HepG2 (cell line): ENCODE measurements around the gene DLST. TPM values are rescaled to one million over a fixed set of nuclear protein-coding genes. Genes with fewer than 3 reads are reported as not detected.

Experiments used
- ATAC-seq: fragments of 200-7000 bp; cut with Tn5 transposase; 3 replicates; pipeline ENCODE4 v1.9.1; 2020; ENCODE audit warnings: mild to moderate bottlenecking, moderate library complexity
- BruUV-seq: library from RNA; stranded (reverse); fragments of 400-500 nt; replicated peaks from 2 replicates; lab custom pipeline; 2021; lab: Mats Ljungman, UMichigan
- CTCF ChIA-PET: fragments of 300-600 bp; formaldehyde crosslinking; extraction: SDS; loops from one replicate; lab custom pipeline; 2021; ENCODE audit warnings: low total read pairs, inconsistent platforms, low intra/inter-chr PET ratio; lab: Yijun Ruan, JAX
- POLR2A ChIA-PET: fragments of 350-600 bp; sonication (Branson Sonifier 250); formaldehyde crosslinking; loops from one replicate; lab custom pipeline; 2020; ENCODE audit warnings: antibody characterized with exemption, inconsistent platforms; lab: Yijun Ruan, JAX
- DNase-seq: peaks from one replicate; pipeline ENCODE4 v3.0.0-alpha.2; 2015; ENCODE audit warnings: low spot score
- FAIRE-seq: peaks from 3 replicates; lab custom pipeline; 2011; peaks lifted over from hg19 to GRCh38; lab: Jason Lieb, UNC
- H2AFZ ChIP-seq: one replicate; pipeline ENCODE4 v1.6.1; 2011; ENCODE audit warnings: low read length, inconsistent platforms
- H3K27ac ChIP-seq: fragments of 300-600 bp; 3 replicates; pipeline ENCODE4 v1.8.0; 2011; ENCODE audit warnings: mixed run types, mild to moderate bottlenecking, mixed read lengths, low read length, inconsistent platforms; ENCODE audit not compliant: insufficient read depth; ENCODE audit errors: extremely low read length
- H3K27me3 ChIP-seq, 2 experiments: fragments of 200-600 bp in 1 of 2; 2 replicates in 1 of 2; 3 replicates in 1 of 2; pipeline versions ENCODE4 v1.6.0 to v1.8.0; 2011; ENCODE audit warnings: low read length in 2 of 2, mild to moderate bottlenecking in 2 of 2, moderate library complexity in 2 of 2, inconsistent platforms in 1 of 2; ENCODE audit not compliant: insufficient read depth in 2 of 2, control insufficient read depth in 1 of 2
- H3K36me3 ChIP-seq, 2 experiments: fragments of 200-600 bp in 1 of 2; replicated peaks in 1 of 2; 2 replicates in 1 of 2; 3 replicates in 1 of 2; pipeline versions ENCODE4 v1.5.1 to v1.8.0; 2011; ENCODE audit warnings: low read length in 2 of 2, inconsistent platforms in 1 of 2; ENCODE audit not compliant: insufficient read depth in 2 of 2, control insufficient read depth in 1 of 2
- H3K4me1 ChIP-seq: 2 replicates; pipeline ENCODE4 v1.5.1; 2012; ENCODE audit warnings: low read length, inconsistent platforms; ENCODE audit not compliant: insufficient read depth
- H3K4me2 ChIP-seq: 2 replicates; pipeline ENCODE4 v1.6.0; 2011; ENCODE audit warnings: low read depth, low read length, inconsistent platforms
- H3K4me3 ChIP-seq, 3 experiments: fragments of 200-600 bp in 1 of 3; sonication (generic), shearing (Covaris generic) in 1 of 3; replicated peaks in 1 of 3; 2 replicates each; pipeline ENCODE4 v1.5.1; 2011 to 2016; ENCODE audit warnings: low read length in 3 of 3, inconsistent platforms in 2 of 3, low read depth in 2 of 3, mild to moderate bottlenecking in 2 of 3, control low read depth in 1 of 3, mixed read lengths in 1 of 3; ENCODE audit not compliant: insufficient read depth in 1 of 3
- H3K79me2 ChIP-seq: one replicate; pipeline ENCODE4 v1.6.1; 2011; ENCODE audit warnings: low read length, inconsistent platforms; ENCODE audit not compliant: insufficient read depth
- H3K9ac ChIP-seq: 2 replicates; pipeline ENCODE4 v1.6.0; 2011; ENCODE audit warnings: mild to moderate bottlenecking, low read depth, low read length, inconsistent platforms; ENCODE audit not compliant: insufficient read depth
- H3K9me3 ChIP-seq: 2 replicates; pipeline ENCODE4 v1.5.1; 2012; ENCODE audit warnings: mild to moderate bottlenecking, low read length
- H4K20me1 ChIP-seq: 2 replicates; pipeline ENCODE4 v1.6.0; 2011; ENCODE audit warnings: inconsistent platforms, mild to moderate bottlenecking, low read length, moderate library complexity; ENCODE audit not compliant: insufficient read depth
- LBX2 ChIP-seq: sonication (generic); formaldehyde crosslinking; IDR thresholded peaks from 2 replicates; pipeline ENCODE4 v1.5.0; 2020; ENCODE audit warnings: missing genetic modification reagents, mild to moderate bottlenecking, borderline replicate concordance
- LRRFIP1 ChIP-seq: sonication (generic); formaldehyde crosslinking; conservative IDR thresholded peaks from 2 replicates; pipeline ENCODE4 v1.4.0; 2020; ENCODE audit warnings: missing genetic modification reagents
- NCOA2 ChIP-seq: sonication (generic); formaldehyde crosslinking; IDR thresholded peaks from 2 replicates; pipeline ENCODE4 v1.8.0; 2022; ENCODE audit warnings: inconsistent platforms
- SRSF9 ChIP-seq: fragments of 200-400 bp; formaldehyde crosslinking; IDR thresholded peaks from 2 replicates; pipeline ENCODE4 v1.6.1; 2018; ENCODE audit warnings: borderline replicate concordance, mild to moderate bottlenecking, low read depth, low read length; ENCODE audit not compliant: insufficient read depth, poor library complexity, severe bottlenecking
- ZNF33B ChIP-seq: sonication (generic); formaldehyde crosslinking; IDR thresholded peaks from 2 replicates; pipeline ENCODE4 v1.5.1; 2020; ENCODE audit warnings: mild to moderate bottlenecking, missing genetic modification reagents
- ZNF800 ChIP-seq: sonication (generic); formaldehyde crosslinking; IDR thresholded peaks from 2 replicates; pipeline ENCODE4 v1.4.0; 2020; ENCODE audit warnings: missing genetic modification reagents
- WGBS: methylation state at CpG from one replicate; pipeline ENCODE4 v1.1.6; 2017; ENCODE audit warnings: low lambda C conversion rate; 5-methylcytosine and 5-hydroxymethylcytosine counted together
- in situ Hi-C: cut with HindIII; loops from 2 replicates; pipeline ENCODE4 v1.10.0; 2017; ENCODE audit warnings: low pct_unique_long_range_greater_than_20kb; ENCODE audit not compliant: extremely low pct_ligation_motif_present
- intact Hi-C: fragments of 100-400 bp; cut with micrococcal nuclease; formaldehyde crosslinking; loops from one replicate; pipeline ENCODE4 v1.10.0; 2022; ENCODE audit not compliant: unreplicated experiment
- polyA plus RNA-seq, 8 experiments: library from polyadenylated mRNA; depleted of rRNA in 3 of 8; stranded (reverse) in 7 of 8; unstranded in 1 of 8; fragments of >200 nt; fragmentation: Illumina TruSeq in 4 of 8; extraction: Trizol in 4 of 8; gene quantifications; 2 replicates each; pipeline versions ENCODE4 v1.2.1 to v1.2.3, GENCODE V29; 2011 to 2016; ENCODE audit warnings: low read depth in 4 of 8, missing spikeins in 1 of 8, mixed read lengths in 1 of 8; ENCODE audit not compliant: insufficient read depth in 1 of 8
- total RNA-seq, 5 experiments: library from RNA; depleted of rRNA; stranded (reverse); fragments of >200 nt; fragmentation: Illumina TruSeq; extraction: Trizol; gene quantifications; 2 replicates each; pipeline ENCODE4 v1.2.3, GENCODE V29; 2016; ENCODE audit warnings: low read depth in 1 of 5

The DLST gene
- total and polyA plus RNA-seq, 2 of the 13 experiments (the other 11 are each of a cell fraction or from before 2014, with no cell fraction given) = 56.5 to 94.3 TPM

- no peak for FAIRE-seq
Observed at GRCh38 chr14:74917646-74918081, 35.9 kb downstream of the DLST start.

More at GRCh38 chr14:74917646-74918081, 35.9 kb downstream of the DLST start:
- Histone ChIP-seq H4K20me1 (no peaks in the 10 kb centered on the region), H3K4me3 (no peak overlapping the region), H2AFZ (no peak overlapping the region), H3K4me1 (peaks cover 11% of the 10 kb centered on the region; the same call in 1 of the 2 replicates), H3K36me3 (no peaks in the 10 kb centered on the region), H3K27me3 (no peaks in the 10 kb centered on the region; a peak in 1 of 5 replicates), H3K9ac (no peak overlapping the region), H3K4me2 (no peak overlapping the region), H3K9me3 (no peaks in the 10 kb centered on the region), H3K79me2 (no peaks in the 10 kb centered on the region), H3K27ac (no peak overlapping the region)
- ATAC-seq (no peak), DNase-seq (no peak)
- intact Hi-C loops = no loop called here
- TF ChIP-seq NCOA2 (CRISPR knock-in tag) (no peak), ZNF33B (CRISPR knock-in tag) (no peak), SRSF9 (no peak), LRRFIP1 (CRISPR knock-in tag) (no peak), ZNF800 (CRISPR knock-in tag) (no peak), LBX2 (CRISPR knock-in tag) (no peak)
- in situ Hi-C loops = no loop called here
- 91% methylated on average over 12 of the region's 13 CpGs for WGBS
- no TSS peak for BruUV-seq
- CTCF ChIA-PET = no interaction called here
- POLR2A ChIA-PET = no interaction called here
